HCT116 (cell line): ENCODE measurements around the gene SLC13A4. TPM values are rescaled to one million over a fixed set of nuclear protein-coding genes. Genes with fewer than 3 reads are reported as not detected.

Experiments
- ATAC-seq: fragments of 200-7000 bp; cut with Tn5 transposase; 2 replicates; pipeline ENCODE4 v1.9.1; 2020; ENCODE audit warnings: mild to moderate bottlenecking, moderate library complexity
- BruUV-seq: library from RNA; stranded (reverse); fragments of 400-500 nt; replicated peaks from 2 replicates; lab custom pipeline; 2021; lab: Mats Ljungman, UMichigan
- CTCF ChIA-PET: fragments of 300-600 bp; sonication (Branson Sonifier 250); formaldehyde crosslinking; loops from one replicate; lab custom pipeline; 2021; ENCODE audit warnings: antibody characterized with exemption; lab: Charles Lee
- POLR2A ChIA-PET: fragments of 300-600, 350-600 bp; sonication (Branson Sonifier 250); formaldehyde crosslinking; loops from one replicate; lab custom pipeline; 2021; ENCODE audit warnings: antibody characterized with exemption; lab: Charles Lee
- RAD21 ChIA-PET, 2 experiments: fragments of 300-600 bp; sonication (Branson Sonifier 250); formaldehyde crosslinking; loops; one replicate each; lab custom pipeline; 2023; ENCODE audit warnings: low total read pairs in 2 of 2; ENCODE audit not compliant: uncharacterized antibody in 2 of 2, unreplicated experiment in 2 of 2, low non-redundant PET in 1 of 2; lab: Charles Lee
- DNase-seq: peaks from one replicate; pipeline ENCODE4 v3.0.0-alpha.2; 2010; ENCODE audit warnings: low read depth, low spot score
- H2AFZ ChIP-seq: fragments of 200-600 bp; shearing (Covaris generic), sonication (generic); 2 replicates; pipeline ENCODE4 v1.6.1; 2017; ENCODE audit warnings: low read depth, mixed run types, mixed read lengths, antibody characterized with exemption, low read length; ENCODE audit not compliant: poor library complexity, severe bottlenecking
- H3K27ac ChIP-seq: 2 replicates; pipeline ENCODE4 v1.5.1; 2012; ENCODE audit warnings: low read depth, low read length
- H3K27me3 ChIP-seq: fragments of 200-600 bp; sonication (generic); 2 replicates; pipeline ENCODE4 v1.6.1; 2016; ENCODE audit warnings: mixed run types, low read length, mixed read lengths; ENCODE audit not compliant: insufficient read depth
- H3K36me3 ChIP-seq, 2 experiments: fragments of 200-500 bp in 1 of 2; fragments of 200-600 bp in 1 of 2; sonication (Bioruptor generic) in 1 of 2; sonication (generic) in 1 of 2; 2 replicates each; pipeline versions ENCODE4 v1.5.1 to v1.6.1; 2014 to 2016; ENCODE audit warnings: low read length in 2 of 2, inconsistent platforms in 1 of 2, mixed read lengths in 1 of 2, mixed run types in 1 of 2; ENCODE audit not compliant: insufficient read depth in 2 of 2, control insufficient read depth in 1 of 2
- H3K4me1 ChIP-seq, 2 experiments: fragments of 200-600 bp in 1 of 2; sonication (generic) in 1 of 2; 2 replicates each; pipeline versions ENCODE4 v1.5.1 to v1.6.1; 2012 to 2017; ENCODE audit warnings: low read length in 2 of 2, inconsistent platforms in 1 of 2, mild to moderate bottlenecking in 1 of 2, mixed read lengths in 1 of 2, mixed run types in 1 of 2, moderate library complexity in 1 of 2; ENCODE audit not compliant: insufficient read depth in 2 of 2, control insufficient read depth in 1 of 2
- H3K4me2 ChIP-seq: fragments of 200-600 bp; sonication (generic); 2 replicates; pipeline ENCODE4 v1.6.1; 2017; ENCODE audit warnings: mixed run types, low read length, mixed read lengths
- H3K4me3 ChIP-seq, 2 experiments: fragments of 200-600 bp in 1 of 2; sonication (generic) in 1 of 2; replicated peaks in 1 of 2; 2 replicates each; pipeline ENCODE4 v1.5.1; 2011 to 2016; ENCODE audit warnings: low read length in 2 of 2, control low read depth in 1 of 2, low read depth in 1 of 2, mild to moderate bottlenecking in 1 of 2, mixed read lengths in 1 of 2, mixed run types in 1 of 2
- H3K79me2 ChIP-seq: fragments of 200-600 bp; sonication (generic); 2 replicates; pipeline ENCODE4 v1.6.1; 2017; ENCODE audit warnings: mild to moderate bottlenecking, mixed run types, low read length, moderate library complexity, mixed read lengths; ENCODE audit not compliant: insufficient read depth
- H3K9ac ChIP-seq: fragments of 200-600 bp; sonication (generic); 2 replicates; pipeline ENCODE4 v1.6.1; 2016; ENCODE audit warnings: low read length, mixed read lengths
- H3K9me2 ChIP-seq: fragments of 200-600 bp; sonication (generic), shearing (Covaris generic); 2 replicates; pipeline ENCODE4 v1.6.1; 2017; ENCODE audit warnings: mixed run types, mild to moderate bottlenecking, moderate library complexity; ENCODE audit not compliant: insufficient read depth
- H3K9me3 ChIP-seq, 2 experiments: fragments of 200-500 bp in 1 of 2; fragments of 200-600 bp in 1 of 2; sonication (Bioruptor generic) in 1 of 2; sonication (generic) in 1 of 2; 2 replicates each; pipeline ENCODE4 v1.6.1; 2014 to 2017; ENCODE audit warnings: low read length in 2 of 2, mixed read lengths in 2 of 2, inconsistent platforms in 1 of 2, low read depth in 1 of 2, mild to moderate bottlenecking in 1 of 2, mixed run types in 1 of 2, moderate library complexity in 1 of 2; ENCODE audit not compliant: control insufficient read depth in 1 of 2, insufficient read depth in 1 of 2
- H4K20me1 ChIP-seq: fragments of 200-600 bp; sonication (generic), shearing (Covaris generic); 2 replicates; pipeline ENCODE4 v1.6.1; 2017; ENCODE audit warnings: mixed run types, mild to moderate bottlenecking, moderate library complexity; ENCODE audit not compliant: insufficient read depth
- ATF3 ChIP-seq: IDR thresholded peaks from 2 replicates; pipeline ENCODE4 v1.6.1; 2012
- CBX3 ChIP-seq: IDR thresholded peaks from 2 replicates; pipeline ENCODE4 v1.6.1; 2012; ENCODE audit warnings: low read depth
- CEBPB ChIP-seq: IDR thresholded peaks from 2 replicates; pipeline ENCODE4 v1.6.1; 2012; ENCODE audit warnings: low read depth
- CTCF ChIP-seq, 3 experiments: fragments of 200-600 bp in 1 of 3; sonication (generic) in 1 of 3; IDR thresholded peaks in 2 of 3; conservative IDR thresholded peaks in 1 of 3; 2 replicates each; pipeline ENCODE4 v1.5.1; 2012 to 2017; ENCODE audit warnings: low read depth in 2 of 3, low read length in 2 of 3, antibody characterized with exemption in 1 of 3, borderline replicate concordance in 1 of 3, control low read depth in 1 of 3, mild to moderate bottlenecking in 1 of 3, mixed read lengths in 1 of 3, mixed run types in 1 of 3, moderate library complexity in 1 of 3; ENCODE audit not compliant: insufficient read depth in 1 of 3
- ELF1 ChIP-seq: IDR thresholded peaks from 2 replicates; pipeline ENCODE4 v1.6.1; 2012; ENCODE audit warnings: low read depth, borderline replicate concordance
- EZH2 ChIP-seq: fragments of 200-600 bp; sonication (generic); IDR thresholded peaks from 2 replicates; pipeline ENCODE4 v1.6.1; 2017; ENCODE audit warnings: antibody characterized with exemption, mixed run types
- EZH2phosphoT487 ChIP-seq: fragments of 200-600 bp; IDR thresholded peaks from 2 replicates; pipeline ENCODE4 v1.6.1; 2018; ENCODE audit warnings: antibody characterized with exemption, borderline replicate concordance
- FOSL1 ChIP-seq: IDR thresholded peaks from 2 replicates; pipeline ENCODE4 v1.6.1; 2012; ENCODE audit warnings: low read depth
- JUND ChIP-seq: IDR thresholded peaks from 2 replicates; pipeline ENCODE4 v1.6.1; 2012
- MAX ChIP-seq: IDR thresholded peaks from 2 replicates; pipeline ENCODE4 v1.6.1; 2012
- POLR2A ChIP-seq: IDR thresholded peaks from 2 replicates; pipeline ENCODE4 v1.7.0; 2011; ENCODE audit warnings: borderline replicate concordance; ENCODE audit not compliant: insufficient read depth, insufficient read length; ENCODE audit errors: extremely low read depth
- POLR2AphosphoS5 ChIP-seq: IDR thresholded peaks from 2 replicates; pipeline ENCODE4 v1.6.1; 2011; ENCODE audit warnings: mild to moderate bottlenecking, low read depth, low read length, moderate library complexity
- SIN3A ChIP-seq: IDR thresholded peaks from 2 replicates; pipeline ENCODE4 v1.6.1; 2012; ENCODE audit warnings: low read depth
- SRF ChIP-seq: IDR thresholded peaks from 2 replicates; pipeline ENCODE4 v1.6.1; 2012; ENCODE audit warnings: low read depth
- TCF7L2 ChIP-seq: IDR thresholded peaks from 2 replicates; pipeline ENCODE4 v1.7.0; 2011; ENCODE audit warnings: borderline replicate concordance, inconsistent platforms; ENCODE audit not compliant: insufficient read depth, insufficient read length; ENCODE audit errors: extremely low read depth
- YY1 ChIP-seq: IDR thresholded peaks from 2 replicates; pipeline ENCODE4 v1.6.1; 2011; ENCODE audit warnings: low read length, low read depth, moderate library complexity, mild to moderate bottlenecking; ENCODE audit not compliant: insufficient replicate concordance; ENCODE audit errors: extremely low read depth
- ZNF274 ChIP-seq: fragments of 200-500 bp; sonication (Bioruptor generic); IDR thresholded peaks from 2 replicates; pipeline ENCODE4 v1.6.1; 2014; ENCODE audit warnings: mild to moderate bottlenecking, low read depth, low read length, inconsistent platforms
- intact Hi-C: fragments of 100-400 bp; cut with micrococcal nuclease; formaldehyde crosslinking; loops from 2 replicates; pipeline ENCODE4 v1.10.0; 2022
- total RNA-seq: library from RNA; stranded (reverse); gene quantifications from one replicate; pipeline ENCODE4 v1.2.1, GENCODE V29; 2021; ENCODE audit not compliant: unreplicated experiment

Gene SLC13A4
- total RNA-seq, 1 experiment from 2014 or later = 0.30 TPM

- ATAC-seq = no peak
- BruUV-seq = no TSS peak
- CTCF ChIA-PET = interaction anchor here (1.4 kb wide), 1 partner anchor 9 kb away, joined by 4 read pairs; no protein-coding TSS in a partner anchor
- no peak for TF ChIP-seq SRF
- 0 out of 6 replicates have a peak, but pooled peaks of 1 of the 3 experiments have one; percentile 12 for TF ChIP-seq CTCF (IDR thresholded peaks at IDR 0.05 in 2 of 3, conservative IDR thresholded peaks at IDR 0.05 in 1 of 3; ENCODE audit: borderline replicate concordance in 1 of 3, insufficient read depth in 1 of 3, low read depth in 2 of 3, low read length in 2 of 3)
- TF ChIP-seq, all 23 proteins: peak for 1
- Histone ChIP-seq H3K4me3 (no peak overlapping the region), H3K9me2 (no peaks in the 10 kb centered on the region), H4K20me1 (no peaks in the 10 kb centered on the region), H2AFZ (no peak overlapping the region), H3K36me3 (no peaks in the 10 kb centered on the region), H3K27me3 (no peaks in the 10 kb centered on the region), H3K9me3 (no peaks in the 10 kb centered on the region), H3K9ac (no peak overlapping the region), H3K27ac (no peak overlapping the region), H3K4me2 (no peak overlapping the region), H3K79me2 (no peaks in the 10 kb centered on the region), H3K4me1 (no peaks in the 10 kb centered on the region; a peak in 1 of 4 replicates)
- intact Hi-C loops = loop anchor here (1.0 kb wide), 1 partner anchor 12 kb away; no protein-coding TSS in a partner anchor
- ChIA-PET POLR2A (interaction anchor here (1.5 kb wide), 1 partner anchor 8 kb away, joined by 3 read pairs; no protein-coding TSS in a partner anchor), RAD21 (no interaction called here)
- DNase-seq = no peak
Observed at GRCh38 chr7:135736586-135737305, 8.8 kb upstream of the SLC13A4 start.

- RAD21 ChIA-PET = interaction anchor here in 1 of 2 experiments (0.6 kb wide), 1 partner anchor 63 kb away, joined by 3 read pairs; no protein-coding TSS in a partner anchor
- no TSS peak for BruUV-seq
- no peak overlapping the region for H3K9ac ChIP-seq
- DNase-seq (no peak), ATAC-seq (no peak)
- H3K36me3 ChIP-seq = no peaks in the 10 kb centered on the region
- no peaks in the 10 kb centered on the region for H3K9me3 ChIP-seq
- intact Hi-C loops = no loop called here
- H3K9me2 ChIP-seq = no peaks in the 10 kb centered on the region
- no peaks in the 10 kb centered on the region for H3K79me2 ChIP-seq
- no peaks in the 10 kb centered on the region for H4K20me1 ChIP-seq
- CTCF ChIA-PET = no interaction called here
- no peak overlapping the region for H3K4me2 ChIP-seq
- H2AFZ ChIP-seq = no peak overlapping the region
- no peak overlapping the region for H3K27ac ChIP-seq
- POLR2A ChIA-PET = interaction anchor here (1.4 kb wide), 1 partner anchor 10 kb away, joined by 4 read pairs; no protein-coding TSS in a partner anchor
- no peak overlapping the region for H3K4me3 ChIP-seq
- H3K4me1 ChIP-seq = no peaks in the 10 kb centered on the region; a peak in 1 of 4 replicates
- no peaks in the 10 kb centered on the region for H3K27me3 ChIP-seq
- TF ChIP-seq POLR2A (no peak), ZNF274 (no peak), ATF3 (no peak), SIN3A (no peak), EZH2 (no peak), FOSL1 (no peak), ELF1 (no peak), MAX (no peak), POLR2AphosphoS5 (no peak), TCF7L2 (no peak), CBX3 (no peak), EZH2phosphoT487 (no peak), JUND (no peak), YY1 (no peak), CEBPB (no peak), SRF (no peak)
Observed at GRCh38 chr7:135734343-135734689, 6.3 kb upstream of the SLC13A4 start.
